HG03108 (cell line): ENCODE data around the gene PRR15L.
"Not testable (repeated sequence)": the region's sequence is repeated elsewhere in the genome, so short reads cannot be mapped to it uniquely, and the experiment has no call there.

ENCODE experiments used
- ATAC-seq: cut with Tn5 transposase; IDR thresholded peaks from one replicate; pipeline ENCODE4 v1.9.1; 2021; ENCODE audit warnings: moderate library complexity; ENCODE audit not compliant: unreplicated experiment

The PRR15L gene

GRCh38 chr17:47957591-47958490 lies at the start of gene PRR15L:
Gene PRR15L (minus strand): TSS chr17:47957883. CDS start chr17:47953234, 4,649 bp downstream.
- no peak for ATAC-seq

- ATAC-seq: no peak
Measured at GRCh38 chr17:48006936-48007709, 49.4 kb upstream of the PRR15L start.

- ATAC-seq: no peak
Measured at GRCh38 chr17:48004983-48005382, 47.3 kb upstream of the PRR15L start.

DNA sequence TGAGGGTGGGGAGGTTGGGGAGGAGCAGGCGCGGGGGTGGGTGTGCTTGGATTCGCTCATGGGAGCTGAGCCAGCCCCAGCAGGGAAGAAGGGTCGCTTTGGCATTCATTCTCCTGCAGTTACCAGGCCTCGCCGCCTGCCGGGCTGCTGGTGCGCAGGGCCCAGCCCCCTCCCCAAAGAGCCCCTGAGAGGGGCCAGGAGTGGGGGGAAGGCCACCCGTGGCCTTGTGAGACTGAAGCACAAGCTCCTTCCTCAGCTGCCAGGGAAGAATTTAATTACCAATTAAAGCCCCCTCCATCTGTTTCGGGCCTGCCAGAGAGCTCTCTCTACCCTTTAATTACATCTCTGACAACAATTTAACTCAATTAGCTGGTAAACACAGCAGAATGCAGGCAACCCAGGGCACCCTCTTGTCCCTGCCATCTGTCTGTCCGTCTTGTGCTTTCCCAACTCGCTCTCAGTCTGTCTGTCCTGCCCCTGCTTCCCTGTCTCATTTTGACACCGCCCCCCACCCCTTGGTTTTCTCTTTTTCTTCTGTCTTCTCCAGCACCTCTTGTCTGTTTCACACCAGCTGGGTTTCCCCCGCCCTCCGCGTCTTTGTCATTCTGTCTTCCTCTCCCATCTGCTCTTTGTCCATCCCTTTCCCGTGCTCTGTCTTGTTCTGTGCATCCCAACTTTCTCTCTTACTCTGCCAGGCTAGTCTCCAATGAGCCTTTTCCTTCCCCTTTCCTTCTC lies 45.9 kb upstream of the PRR15L start:
- ATAC-seq: no peak

DNA sequence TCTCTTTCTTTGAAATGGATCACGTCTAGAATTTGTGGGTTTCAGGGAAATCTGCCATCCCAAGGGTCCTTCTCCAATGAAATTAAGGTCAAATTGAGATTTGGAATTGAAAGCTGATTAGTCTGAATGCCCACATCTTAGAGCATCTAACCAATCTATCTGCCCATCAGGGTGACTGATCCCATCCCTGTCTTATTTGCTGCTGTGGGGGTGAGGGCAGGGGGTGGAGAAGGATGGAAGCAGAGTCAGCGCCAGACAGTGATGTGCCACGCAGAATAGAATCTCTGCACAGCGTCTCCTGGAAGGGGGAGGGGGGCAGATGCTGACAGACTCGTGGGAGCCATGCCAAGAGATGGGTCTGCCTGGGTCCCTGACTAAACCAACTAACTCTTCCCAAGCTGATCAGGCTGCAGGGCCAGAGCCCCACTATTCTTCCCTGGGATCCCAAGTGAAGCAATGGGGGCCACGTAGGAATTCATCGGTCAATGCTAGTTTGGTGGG lies 45.3 kb upstream of the PRR15L start:
- ATAC-seq: no peak

- ATAC-seq: no peak
Measured at GRCh38 chr17:48002266-48002915, 44.7 kb upstream of the PRR15L start.

DNA sequence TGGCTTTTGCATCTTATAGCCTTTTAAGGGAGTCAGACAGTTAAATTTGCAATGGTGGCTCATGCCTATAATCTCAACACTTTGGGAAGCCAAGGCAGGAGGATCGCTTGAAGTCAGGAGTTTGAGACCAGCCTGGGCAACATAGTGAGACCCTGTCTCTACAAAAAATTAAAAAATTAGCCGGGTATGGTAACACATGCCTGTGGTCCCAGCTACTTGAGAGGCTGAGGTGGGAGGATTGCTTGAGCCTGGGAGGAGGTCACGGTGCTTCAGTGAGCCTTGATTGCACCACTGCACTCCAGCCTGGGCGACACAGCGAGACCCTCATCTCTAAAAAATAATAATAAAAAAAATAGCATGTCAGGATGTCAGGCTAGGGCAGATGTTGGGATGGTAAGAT lies 44.0 kb upstream of the PRR15L start:
- not testable (repeated sequence) for ATAC-seq

DNA sequence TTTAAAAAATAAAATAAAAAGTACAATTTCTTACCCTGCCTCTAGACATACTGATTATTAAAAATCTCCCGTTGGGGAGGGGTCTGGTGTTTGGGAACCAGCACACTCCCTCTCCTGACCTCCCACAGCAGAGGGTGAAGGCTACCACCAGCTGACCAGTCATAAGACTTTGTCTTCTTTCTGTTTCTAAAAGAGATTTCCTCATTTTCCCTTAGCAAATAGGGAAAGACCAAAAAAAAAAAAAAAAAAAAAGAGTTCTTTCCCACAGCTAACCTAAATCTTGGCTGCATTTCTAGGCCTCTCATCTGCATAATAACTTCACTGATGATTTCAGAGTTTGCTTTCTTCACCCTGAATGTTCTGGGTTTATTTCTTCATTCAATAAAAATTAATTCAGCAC lies 43.5 kb upstream of the PRR15L start:
- ATAC-seq: no peak

GRCh38 chr17:47999582-47999981 lies 41.9 kb upstream of the PRR15L start:
- no peak for ATAC-seq

DNA sequence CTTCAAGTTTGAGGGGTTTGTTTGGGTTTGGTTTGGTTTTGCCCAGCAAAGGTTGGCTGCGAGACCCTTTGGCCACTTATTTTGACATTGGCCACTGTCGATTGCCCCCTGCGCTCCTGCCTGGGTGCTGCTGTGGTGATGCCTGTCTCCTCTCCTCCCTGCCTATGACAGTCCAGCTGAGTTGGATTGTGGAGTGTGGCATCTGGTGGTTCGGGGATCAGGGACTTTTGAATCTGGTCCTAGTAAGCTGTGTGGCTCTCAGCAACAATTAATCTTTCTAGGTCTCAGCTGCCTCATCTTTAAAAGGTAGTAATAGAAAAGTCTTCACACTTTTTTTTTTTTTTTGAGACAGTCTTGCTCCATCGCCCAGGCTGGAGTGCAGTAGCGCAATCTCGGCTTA lies 40.4 kb upstream of the PRR15L start:
- no peak for ATAC-seq

- ATAC-seq: no peak
Measured at GRCh38 chr17:47997586-47997985, 39.9 kb upstream of the PRR15L start.

- no peak for ATAC-seq
Measured at GRCh38 chr17:47996201-47996600, 38.5 kb upstream of the PRR15L start.

DNA sequence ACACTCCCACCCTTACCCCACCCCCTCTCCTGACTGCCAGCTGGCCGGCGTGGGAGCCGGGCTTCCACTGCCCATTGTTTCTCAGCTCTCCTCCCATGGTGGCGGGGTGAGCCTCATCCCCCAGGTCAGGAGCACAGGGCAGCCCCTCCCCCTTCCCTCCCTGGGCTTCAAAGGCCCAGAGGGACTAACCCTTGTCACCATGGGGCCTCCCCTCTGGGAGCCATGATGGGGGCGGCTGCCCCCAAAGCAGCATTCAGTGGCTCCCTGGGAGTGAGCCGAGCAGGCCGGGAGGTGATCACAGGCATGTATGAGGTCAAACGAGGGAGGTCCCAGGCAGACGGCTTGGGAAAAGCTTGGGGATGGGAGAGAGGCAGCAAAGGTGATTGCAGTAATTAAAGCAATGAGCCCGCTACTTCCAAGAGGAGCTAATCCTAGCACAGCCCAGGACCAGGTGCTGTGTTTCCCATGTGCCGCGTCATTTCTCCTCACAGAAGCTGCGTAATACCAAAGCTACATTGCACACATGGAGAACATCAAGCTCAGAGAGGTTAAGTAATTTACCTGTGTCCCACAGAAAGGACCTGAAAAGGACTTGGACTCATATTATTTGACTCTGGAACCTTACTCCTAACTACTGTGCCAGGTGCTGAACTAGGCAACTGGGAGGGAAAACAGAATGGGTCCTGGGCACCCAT lies 37.7 kb upstream of the PRR15L start:
- no peak for ATAC-seq

- ATAC-seq: no peak
Measured at GRCh38 chr17:47994724-47995123, 37.0 kb upstream of the PRR15L start.

DNA sequence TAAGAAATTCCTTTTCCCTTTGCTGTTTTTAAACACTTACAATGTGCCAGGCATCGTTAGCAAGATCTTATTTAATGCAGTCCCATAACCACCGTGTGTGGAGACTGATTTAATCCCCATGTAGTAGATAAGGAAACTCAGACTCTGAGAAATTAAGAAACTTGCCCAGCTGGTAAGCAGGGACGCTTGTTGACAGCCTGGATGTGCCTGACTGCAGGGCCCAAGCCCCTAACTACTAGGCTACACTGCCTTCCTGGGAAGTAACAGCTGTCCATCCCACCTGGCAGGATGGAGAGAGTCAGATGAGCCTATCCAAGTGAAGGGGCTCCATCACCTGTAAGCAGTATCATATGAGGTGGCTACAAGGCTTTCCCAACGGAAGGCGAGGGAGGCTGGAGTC lies 36.3 kb upstream of the PRR15L start:
- no peak for ATAC-seq

- no peak for ATAC-seq
Measured at GRCh38 chr17:47993031-47993564, 35.4 kb upstream of the PRR15L start.

DNA sequence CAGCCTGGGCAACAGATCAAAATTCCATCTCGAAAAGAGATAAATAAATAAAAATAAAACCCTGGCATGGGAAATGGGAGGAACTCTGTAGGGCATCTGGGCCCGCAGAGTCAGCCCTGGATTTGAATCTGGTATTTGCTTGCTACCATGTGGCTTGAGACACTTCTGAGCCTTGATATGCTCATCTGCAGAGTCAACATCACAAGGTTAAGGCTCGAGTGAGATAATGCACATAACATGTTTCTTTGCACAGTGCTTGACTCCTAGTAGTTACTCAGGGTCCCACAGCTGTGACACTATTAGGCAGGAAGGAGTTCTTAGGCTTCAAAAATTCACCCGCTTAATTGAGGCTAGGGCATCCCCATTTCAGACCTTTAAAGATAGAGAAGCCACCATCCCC lies 34.5 kb upstream of the PRR15L start:
- no peak for ATAC-seq

DNA sequence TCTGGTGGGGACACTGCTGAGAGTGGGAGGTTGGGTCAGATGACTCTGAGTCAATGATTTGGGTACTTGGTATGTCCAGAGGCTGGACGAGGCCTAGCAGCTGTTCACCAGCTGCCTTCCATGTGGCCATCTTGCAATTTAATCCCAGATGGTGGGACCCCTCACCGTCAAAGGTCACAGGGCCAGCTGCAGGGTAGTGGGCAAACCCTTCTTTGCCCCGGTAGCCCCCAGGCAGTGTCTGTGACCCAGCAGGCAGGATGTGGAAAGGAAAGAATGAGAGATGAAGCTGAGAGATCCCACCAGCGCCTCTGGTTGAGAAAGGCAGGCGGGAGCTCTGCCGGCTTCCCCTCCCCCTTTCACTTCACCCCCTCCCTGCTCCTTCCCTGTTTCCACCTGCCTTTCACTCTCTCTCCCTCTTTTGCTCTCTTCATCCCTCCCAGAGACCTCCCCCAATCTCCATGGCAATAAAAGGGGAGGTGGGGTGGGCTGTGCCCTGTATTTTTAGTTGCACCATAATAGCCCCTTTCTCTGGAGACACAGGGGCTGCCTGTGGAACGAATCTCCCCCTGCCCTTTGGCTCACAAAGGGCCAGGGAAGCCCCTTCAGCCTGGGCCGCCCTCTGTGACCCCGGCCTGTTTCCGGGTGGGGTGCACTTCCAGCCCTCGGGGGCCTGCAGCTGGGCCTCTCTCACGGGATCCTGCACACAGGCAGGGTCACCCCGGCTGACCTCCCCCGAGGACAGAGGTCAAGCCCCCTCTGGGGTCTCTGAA lies 33.5 kb upstream of the PRR15L start:
- no peak for ATAC-seq

DNA sequence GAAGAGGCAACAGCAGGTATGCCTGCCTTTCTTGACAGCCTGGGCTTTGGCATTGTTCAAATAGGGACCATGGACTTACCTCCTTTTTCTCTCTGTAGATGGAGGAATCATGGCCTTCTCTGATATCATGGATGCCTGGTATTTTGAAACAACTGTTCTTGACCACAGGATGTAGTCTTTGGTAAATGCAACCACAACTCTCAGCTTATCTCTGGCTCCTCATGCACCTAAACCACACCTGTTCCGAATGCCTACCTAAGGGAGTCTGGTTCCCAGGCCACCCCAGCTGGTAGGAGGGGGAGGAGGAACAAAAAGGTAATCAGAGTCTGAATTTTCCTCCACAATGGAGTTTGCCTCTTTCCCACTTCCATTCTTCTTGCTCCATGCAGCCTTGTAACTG lies 32.0 kb upstream of the PRR15L start:
- ATAC-seq: no peak
